GM21390 (cell line): ENCODE data around the gene PCDHGA7.
A peak's percentile ranks its signal among the peaks of the same experiment; 100 is the strongest.
"Not testable (repeated sequence)": the region's sequence is repeated elsewhere in the genome, so short reads cannot be mapped to it uniquely, and the experiment has no call there.

ENCODE experiments used
- ATAC-seq: cut with Tn5 transposase; IDR thresholded peaks from one replicate; pipeline ENCODE4 v1.9.1; 2021; ENCODE audit not compliant: unreplicated experiment

The PCDHGA7 gene

DNA sequence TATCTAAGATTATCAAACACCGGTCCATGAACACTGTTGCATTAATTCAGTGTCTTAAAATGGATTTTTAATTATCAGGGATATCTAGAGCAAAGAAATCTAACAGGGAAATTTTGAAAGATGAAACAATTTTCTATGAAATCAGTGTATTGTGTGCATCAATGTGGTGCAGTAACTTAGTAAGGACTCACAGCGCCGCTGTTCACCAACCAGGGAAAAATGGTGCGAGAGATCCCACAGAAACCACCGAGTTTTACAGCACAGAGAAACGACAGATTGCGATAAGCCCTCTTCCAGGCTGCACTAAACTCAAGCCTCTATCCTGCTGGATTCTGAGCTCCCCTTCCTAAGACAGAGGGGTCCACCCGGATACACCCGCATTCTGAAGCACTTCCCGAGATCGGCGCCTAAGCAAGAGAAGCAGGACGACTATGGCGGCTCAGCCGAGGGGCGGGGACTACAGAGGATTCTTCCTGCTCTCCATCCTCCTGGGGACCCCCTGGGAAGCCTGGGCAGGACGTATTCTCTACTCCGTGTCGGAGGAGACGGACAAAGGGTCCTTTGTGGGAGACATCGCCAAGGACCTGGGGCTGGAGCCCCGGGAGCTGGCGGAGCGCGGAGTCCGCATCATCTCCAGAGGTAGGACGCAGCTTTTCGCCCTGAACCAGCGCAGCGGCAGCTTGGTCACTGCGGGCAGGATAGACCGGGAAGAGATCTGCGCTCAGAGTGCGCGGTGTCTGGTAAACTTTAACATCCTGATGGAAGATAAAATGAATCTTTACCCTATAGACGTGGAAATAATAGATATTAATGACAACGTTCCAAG is at the start of gene PCDHGA7:
PCDHGA7 (plus strand) TSS at position 274 of the 826 bp plus-strand sequence; CDS start at position 432, 158 bp downstream.
- no peak for ATAC-seq

DNA sequence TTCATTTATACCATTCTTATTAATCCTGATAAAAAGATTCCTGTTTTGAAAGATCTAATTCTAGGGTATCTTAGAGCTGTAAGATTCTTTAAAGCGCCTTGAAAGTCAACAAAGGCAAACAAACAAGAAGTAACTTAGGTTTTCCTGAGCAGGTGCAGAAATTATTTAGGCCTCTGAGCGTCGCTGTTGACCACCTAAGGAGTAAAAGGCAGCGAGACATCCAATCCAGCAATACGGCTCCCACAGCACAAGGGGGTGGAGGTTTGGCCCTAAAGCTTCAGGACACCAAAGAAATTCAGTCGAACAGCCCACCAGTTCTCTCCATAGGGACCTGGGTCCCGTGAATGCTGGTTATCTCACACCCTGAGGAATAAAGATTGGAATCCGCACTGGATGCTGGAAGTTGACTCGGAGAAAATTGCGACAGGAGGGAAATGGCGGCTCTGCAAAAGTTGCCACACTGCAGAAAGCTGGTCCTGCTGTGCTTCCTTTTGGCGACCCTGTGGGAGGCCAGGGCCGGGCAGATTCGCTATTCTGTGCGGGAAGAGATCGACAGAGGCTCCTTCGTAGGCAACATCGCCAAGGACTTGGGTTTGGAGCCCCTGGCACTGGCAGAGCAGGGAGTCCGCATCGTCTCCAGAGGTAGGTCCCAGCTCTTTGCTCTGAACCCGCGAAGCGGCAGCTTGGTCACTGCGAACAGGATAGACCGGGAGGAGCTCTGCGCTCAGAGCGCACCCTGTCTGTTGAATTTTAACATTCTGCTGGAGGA is 43.8 kb upstream of the PCDHGA7 start, which contains the start of gene PCDHGA2:
PCDHGA2 (plus strand) TSS at position 223 of the 769 bp plus-strand sequence.
- ATAC-seq = no peak

DNA sequence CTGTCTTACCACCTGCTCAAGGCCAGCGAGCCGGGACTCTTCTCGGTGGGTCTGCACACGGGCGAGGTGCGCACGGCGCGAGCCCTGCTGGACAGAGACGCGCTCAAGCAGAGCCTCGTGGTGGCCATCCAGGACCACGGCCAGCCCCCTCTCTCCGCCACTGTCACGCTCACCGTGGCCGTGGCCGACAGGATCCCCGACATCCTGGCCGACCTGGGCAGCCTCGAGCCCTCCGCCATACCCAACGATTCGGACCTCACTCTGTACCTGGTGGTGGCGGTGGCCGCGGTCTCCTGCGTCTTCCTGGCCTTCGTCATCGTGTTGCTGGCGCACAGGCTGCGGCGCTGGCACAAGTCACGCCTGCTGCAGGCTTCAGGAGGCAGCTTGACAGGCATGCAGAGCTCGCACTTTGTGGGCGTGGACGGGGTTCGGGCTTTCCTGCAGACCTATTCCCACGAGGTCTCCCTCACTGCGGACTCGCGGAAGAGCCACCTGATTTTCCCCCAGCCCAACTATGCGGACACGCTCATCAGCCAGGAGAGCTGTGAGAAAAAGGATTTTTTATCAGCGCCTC is 41.7 kb upstream of the PCDHGA7 start:
- ATAC-seq = not testable (repeated sequence)

DNA sequence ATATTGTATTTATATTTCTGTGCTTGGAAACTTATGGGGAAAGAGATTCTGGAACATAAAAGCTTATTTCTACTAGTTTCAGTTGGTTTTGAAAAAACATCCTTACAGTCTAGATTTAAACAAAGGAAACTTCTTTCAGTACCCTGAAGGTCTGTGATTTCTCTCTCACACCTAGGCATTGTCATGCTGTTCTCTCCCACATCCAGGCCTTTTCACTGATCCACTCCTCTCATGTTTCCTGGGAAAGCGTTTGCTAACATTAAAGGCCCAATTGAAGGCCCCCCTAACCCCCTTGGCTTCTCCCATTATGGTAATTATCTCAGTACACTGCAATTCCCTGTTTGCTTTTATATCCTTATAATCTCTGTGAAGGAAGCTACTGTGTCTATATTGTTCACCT is 39.8 kb upstream of the PCDHGA7 start:
- ATAC-seq = no peak

DNA sequence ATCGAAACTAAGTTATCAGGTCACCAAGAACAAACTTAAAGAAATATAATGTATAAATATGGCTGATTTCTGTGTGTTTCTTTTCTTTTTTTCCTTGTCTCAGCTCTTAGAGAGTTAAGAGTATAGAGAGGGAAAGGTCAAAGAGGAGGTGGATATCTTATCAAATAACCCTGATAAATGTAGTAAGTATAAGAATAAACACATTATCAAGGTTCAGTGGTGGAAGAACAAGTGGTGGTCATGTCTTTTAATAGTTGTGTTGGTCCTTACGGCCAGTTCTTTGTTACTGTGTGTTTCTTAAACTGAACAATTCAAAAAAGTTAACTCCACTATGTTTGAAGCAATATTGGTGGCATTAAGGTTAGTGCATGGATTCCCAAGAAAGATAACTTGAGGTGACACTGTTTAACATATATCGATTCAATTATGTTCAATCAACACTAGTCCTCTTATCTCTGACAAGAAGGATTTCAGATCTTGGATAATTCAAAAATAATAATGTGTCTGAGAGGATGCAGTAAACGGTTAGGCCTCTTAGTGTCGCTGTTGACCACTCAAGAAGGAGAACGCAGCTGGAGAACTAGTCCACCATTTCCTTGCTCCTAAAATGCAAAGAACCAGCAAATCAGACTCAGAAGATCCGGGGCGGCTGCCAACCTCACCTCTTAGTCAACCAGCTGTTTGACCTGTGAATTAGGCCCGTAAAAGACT is 39.1 kb upstream of the PCDHGA7 start, which contains the start of gene PCDHGA3:
PCDHGA3 (plus strand) TSS at position 588 of the 711 bp plus-strand sequence. CDS start 205 bp downstream, outside the sequence.
- ATAC-seq = no peak

DNA sequence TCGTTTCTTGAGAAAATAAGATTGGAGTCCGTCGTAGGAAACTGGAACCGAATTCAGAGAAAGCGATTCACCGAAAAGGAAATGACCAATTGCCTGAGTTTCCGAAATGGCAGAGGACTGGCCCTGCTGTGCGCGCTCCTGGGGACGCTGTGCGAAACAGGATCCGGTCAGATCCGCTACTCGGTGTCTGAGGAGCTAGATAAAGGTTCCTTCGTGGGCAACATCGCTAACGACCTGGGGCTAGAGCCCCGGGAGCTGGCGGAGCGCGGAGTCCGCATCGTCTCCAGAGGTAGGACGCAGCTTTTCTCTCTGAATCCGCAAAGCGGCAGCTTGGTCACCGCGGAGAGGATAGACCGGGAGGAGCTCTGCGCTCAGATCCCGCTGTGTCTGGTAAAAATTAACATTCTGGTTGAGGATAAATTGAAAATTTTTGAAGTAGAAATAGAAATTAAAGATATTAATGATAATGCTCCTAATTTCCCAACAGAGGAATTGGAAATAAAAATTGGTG is 38.5 kb upstream of the PCDHGA7 start:
- no peak for ATAC-seq

DNA sequence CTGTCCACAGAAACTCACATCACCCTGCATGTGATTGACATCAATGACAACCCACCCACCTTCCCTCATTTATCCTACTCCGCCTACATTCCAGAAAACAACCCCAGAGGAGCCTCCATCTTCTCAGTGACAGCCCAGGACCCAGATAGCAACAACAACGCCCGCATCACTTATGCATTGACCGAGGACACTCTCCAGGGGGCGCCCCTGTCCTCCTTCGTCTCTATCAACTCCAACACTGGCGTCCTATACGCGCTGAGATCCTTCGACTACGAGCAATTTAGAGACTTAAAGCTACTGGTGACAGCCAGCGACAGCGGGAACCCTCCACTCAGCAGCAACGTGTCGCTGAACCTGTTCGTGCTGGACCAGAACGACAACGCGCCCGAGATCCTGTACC is 37.2 kb upstream of the PCDHGA7 start:
- ATAC-seq = no peak

DNA sequence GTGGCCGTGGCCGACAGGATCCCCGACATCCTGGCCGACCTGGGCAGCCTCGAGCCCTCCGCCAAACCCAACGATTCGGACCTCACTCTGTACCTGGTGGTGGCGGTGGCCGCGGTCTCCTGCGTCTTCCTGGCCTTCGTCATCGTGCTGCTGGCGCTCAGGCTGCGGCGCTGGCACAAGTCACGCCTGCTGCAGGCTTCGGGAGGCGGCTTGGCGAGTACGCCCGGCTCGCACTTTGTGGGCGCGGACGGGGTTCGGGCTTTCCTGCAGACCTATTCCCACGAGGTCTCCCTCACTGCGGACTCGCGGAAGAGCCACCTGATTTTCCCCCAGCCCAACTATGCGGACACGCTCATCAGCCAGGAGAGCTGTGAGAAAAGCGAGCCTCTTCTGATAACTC is 36.5 kb upstream of the PCDHGA7 start:
- not testable (repeated sequence) for ATAC-seq

DNA sequence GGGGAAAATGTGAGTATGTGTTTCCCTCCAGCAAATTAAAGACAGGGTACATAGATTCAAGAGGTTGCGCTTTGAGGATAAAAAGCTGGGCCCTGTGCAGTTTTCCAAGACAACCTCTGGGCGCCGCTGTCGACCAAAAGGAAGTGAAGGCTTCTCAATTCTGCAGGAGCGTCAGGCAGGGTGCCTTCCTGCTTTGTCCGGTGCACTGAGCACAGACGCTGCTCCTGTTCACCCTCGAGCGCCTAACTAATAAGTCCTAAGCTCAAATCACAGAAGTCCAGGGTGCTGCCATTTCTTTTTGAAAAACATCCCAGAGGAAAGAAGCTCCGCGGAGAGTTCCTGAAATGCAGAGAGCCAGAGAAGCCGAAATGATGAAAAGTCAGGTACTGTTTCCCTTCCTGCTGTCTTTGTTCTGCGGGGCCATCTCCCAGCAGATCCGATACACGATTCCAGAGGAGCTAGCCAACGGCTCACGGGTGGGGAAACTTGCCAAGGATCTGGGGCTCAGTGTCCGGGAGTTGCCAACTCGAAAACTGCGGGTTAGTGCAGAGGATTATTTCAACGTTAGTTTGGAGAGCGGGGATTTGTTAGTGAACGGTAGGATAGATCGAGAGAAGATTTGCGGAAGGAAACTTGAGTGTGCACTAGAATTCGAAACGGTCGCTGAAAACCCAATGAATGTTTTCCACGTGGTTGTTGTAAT is 32.5 kb upstream of the PCDHGA7 start, which contains the start of gene PCDHGB1:
PCDHGB1 (plus strand) TSS at position 183 of the 703 bp plus-strand sequence; CDS start at position 345, 162 bp downstream.
- peak; percentile 71 for ATAC-seq

DNA sequence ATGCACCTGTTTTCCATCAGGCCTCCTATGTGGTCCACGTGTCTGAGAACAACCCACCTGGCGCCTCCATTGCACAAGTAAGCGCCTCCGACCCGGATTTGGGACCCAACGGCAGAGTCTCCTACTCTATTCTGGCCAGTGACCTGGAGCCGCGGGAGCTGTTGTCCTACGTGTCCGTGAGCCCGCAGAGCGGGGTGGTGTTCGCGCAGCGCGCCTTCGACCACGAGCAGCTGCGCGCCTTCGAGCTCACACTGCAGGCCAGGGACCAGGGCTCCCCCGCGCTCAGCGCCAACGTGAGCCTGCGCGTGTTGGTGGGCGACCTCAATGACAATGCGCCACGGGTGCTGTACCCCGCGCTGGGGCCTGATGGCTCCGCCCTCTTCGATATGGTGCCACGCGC is 31.0 kb upstream of the PCDHGA7 start:
- no peak for ATAC-seq

DNA sequence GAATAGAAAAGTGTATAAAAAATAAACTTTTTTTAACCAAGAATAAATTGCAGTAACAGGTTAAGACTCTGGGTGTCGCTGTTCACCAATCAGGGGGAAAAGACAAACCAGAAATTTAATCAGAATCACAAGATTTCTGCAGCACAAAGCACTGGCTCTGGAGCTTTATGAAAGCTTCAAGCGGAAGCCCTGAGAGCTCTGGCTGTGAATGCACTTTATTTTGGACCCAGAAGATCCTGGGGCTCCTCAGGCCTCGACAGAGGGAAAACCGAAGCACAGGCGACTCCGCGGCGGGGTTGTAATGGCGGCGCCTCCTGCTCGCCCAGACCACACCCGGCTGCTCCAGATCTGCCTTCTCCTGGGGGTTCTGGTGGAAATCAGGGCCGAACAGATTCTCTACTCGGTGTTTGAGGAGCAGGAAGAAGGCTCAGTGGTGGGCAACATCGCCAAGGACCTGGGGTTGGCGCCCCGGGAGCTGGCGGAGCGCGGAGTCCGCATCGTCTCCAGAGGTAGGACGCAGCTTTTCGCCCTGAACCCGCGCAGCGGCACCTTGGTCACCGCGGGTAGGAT is 27.6 kb upstream of the PCDHGA7 start, which contains the start of gene PCDHGA4:
PCDHGA4 (plus strand) TSS at position 122 of the 570 bp plus-strand sequence; CDS start at position 209, 87 bp downstream.
- ATAC-seq = no peak

DNA sequence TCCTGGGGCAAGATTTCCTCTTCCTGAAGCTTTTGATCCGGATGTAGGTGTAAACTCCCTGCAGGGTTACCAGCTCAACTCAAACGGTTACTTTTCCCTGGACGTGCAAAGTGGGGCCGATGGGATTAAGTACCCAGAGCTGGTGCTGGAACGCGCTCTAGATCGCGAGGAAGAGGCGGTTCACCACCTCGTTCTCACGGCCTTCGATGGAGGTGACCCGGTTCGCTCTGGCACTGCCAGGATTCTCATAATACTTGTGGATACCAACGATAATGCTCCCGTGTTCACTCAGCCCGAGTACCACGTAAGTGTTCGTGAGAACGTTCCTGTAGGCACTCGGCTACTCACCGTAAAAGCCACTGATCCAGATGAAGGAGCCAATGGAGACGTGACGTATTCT is 26.9 kb upstream of the PCDHGA7 start:
- ATAC-seq = no peak

DNA sequence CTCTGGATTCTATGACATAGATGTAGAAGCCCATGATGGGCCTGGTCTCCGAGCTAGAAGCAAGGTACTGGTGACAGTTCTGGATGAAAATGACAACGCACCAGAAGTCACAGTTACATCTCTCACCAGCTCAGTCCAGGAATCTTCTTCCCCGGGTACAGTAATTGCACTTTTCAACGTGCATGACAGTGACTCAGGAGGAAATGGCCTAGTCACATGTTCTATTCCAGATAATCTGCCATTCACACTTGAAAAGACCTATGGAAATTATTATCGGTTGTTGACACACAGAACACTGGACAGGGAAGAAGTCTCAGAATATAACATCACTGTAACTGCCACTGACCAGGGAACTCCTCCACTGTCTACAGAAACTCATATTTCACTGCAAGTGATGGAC is 26.4 kb upstream of the PCDHGA7 start:
- no peak for ATAC-seq

DNA sequence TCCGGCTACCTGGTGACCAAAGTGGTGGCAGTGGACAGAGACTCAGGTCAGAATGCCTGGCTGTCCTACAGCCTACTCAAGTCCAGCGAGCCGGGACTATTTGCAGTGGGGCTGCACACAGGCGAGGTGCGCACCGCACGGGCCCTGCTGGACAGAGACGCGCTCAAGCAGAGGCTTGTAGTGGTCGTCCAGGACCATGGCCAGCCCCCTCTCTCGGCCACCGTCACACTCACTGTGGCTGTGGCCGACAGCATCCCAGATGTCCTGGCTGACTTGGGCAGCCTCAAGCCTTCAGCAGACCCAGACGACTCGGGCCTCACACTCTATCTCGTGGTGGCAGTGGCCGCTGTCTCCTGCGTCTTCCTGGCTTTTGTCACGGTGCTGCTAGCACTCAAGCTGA is 25.6 kb upstream of the PCDHGA7 start:
- ATAC-seq = no peak

DNA sequence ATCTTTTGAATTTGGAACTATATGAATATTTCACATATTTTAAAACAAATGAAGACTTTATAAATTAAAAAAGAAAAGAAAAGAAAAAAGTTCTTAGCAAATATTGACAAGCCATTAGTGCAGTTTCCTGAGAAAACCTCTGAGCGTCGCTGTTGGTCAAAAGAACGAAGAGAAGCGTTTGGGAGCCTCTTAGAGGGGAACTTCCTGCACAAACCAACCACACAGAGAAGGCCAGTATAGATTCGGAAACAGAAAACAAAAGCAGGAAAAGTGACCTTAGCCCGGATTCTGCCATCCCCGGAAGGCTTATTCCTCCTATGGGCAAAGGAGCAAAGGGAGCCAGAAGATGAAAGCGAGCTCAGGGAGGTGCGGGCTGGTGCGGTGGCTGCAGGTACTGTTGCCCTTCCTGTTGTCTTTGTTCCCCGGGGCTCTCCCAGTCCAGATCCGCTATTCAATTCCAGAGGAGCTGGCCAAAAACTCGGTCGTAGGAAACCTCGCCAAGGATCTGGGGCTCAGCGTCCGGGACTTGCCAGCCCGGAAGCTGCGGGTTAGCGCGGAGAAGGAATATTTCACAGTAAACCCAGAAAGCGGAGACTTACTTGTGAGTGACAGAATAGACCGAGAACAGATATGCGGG is 22.6 kb upstream of the PCDHGA7 start, which contains the start of gene PCDHGB2:
PCDHGB2 (plus strand) TSS at position 205 of the 637 bp plus-strand sequence; CDS start at position 347, 142 bp downstream.
- ATAC-seq = no peak

DNA sequence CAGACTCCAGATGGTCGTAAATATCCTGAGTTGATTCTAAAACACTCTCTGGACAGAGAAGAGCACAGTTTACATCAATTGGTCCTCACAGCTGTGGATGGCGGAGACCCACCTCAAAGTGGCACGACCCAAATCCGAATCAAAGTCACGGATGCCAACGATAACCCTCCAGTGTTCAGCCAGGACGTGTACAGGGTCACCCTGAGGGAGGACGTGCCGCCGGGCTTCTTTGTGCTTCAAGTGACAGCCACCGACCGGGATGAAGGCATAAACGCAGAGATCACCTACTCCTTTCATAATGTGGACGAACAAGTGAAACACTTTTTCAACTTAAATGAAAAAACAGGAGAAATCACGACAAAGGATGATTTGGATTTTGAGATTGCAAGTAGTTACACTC is 21.9 kb upstream of the PCDHGA7 start:
- no peak for ATAC-seq

DNA sequence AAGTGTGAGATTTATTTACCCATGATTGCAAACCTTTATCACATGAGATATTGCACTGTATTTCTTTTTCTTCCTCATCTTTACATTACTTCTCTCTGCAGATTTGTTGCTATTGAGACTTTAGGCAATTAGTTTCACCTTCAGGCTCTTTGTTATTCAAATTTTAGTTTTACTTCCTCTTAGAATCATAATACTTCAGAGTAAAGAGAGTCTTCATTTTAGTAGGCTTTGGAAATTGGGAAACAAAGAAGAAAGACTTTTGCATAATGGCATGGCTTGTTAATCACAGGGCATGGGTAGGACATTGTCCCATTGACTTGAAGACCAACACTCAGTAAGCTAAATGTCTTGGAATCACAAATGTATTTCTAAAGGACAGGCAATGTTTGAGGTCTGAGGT is 19.8 kb upstream of the PCDHGA7 start:
- ATAC-seq = no peak

DNA sequence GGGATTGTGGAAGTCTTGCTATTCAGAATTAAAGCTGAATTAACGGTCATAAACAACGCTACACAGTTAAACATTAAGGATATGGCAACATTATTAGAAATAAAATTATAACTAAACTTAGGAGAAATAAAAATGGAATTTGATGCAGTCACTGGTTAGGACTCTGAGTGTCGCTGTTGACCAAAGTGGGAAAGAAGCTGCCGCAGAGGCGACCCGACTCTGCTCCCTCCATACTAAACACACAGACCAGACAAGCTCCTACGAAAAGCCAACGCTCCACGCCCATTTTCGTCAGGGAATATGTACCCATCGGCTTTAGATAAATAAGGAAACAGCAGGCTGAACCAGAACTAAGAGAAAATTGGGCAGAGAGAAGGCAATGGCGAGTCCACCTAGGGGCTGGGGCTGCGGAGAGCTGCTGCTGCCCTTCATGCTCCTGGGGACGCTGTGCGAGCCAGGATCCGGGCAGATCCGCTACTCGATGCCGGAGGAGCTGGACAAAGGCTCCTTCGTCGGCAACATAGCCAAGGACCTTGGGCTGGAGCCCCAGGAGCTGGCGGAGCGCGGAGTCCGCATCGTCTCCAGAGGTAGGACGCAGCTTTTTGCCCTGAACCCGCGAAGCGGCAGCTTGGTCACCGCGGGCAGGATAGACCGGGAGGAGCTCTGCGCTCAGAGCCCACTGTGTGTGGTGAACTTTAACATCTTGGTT is 18.4 kb upstream of the PCDHGA7 start, which contains the start of gene PCDHGA5:
PCDHGA5 (plus strand) TSS at position 211 of the 709 bp plus-strand sequence; CDS start at position 380, 169 bp downstream.
- no peak for ATAC-seq
